NOMO-1 treated with DMSO at 0.1 percent for 48 hours (cell line): ENCODE data around the gene LRRC3B.
A peak's percentile ranks its signal among the peaks of the same experiment; 100 is the strongest.

Experiments used
- DNase-seq: peaks from one replicate; lab custom pipeline; 2025; ENCODE audit not compliant: unreplicated experiment; lab: John Stamatoyannopoulos, UW

LRRC3B gene

GRCh38 chr3:26704736-26705135 is 82.2 kb downstream of the LRRC3B start:
- DNase-seq, result no peak

- no peak for DNase-seq
Observed at GRCh38 chr3:26708501-26708900, 85.9 kb downstream of the LRRC3B start.

- peak; percentile 39 for DNase-seq
Observed at GRCh38 chr3:26712211-26713026, 89.8 kb downstream of the LRRC3B start.

GRCh38 chr3:26713091-26713490 is 90.5 kb downstream of the LRRC3B start:
- no peak for DNase-seq

GRCh38 chr3:26714485-26714884 is 91.9 kb downstream of the LRRC3B start:
- DNase-seq, result no peak

GRCh38 chr3:26715431-26715830 is 92.9 kb downstream of the LRRC3B start:
- DNase-seq, result no peak

- DNase-seq, result no peak
Observed at GRCh38 chr3:26718315-26718714, 95.7 kb downstream of the LRRC3B start.

GRCh38 chr3:26719134-26719533 is 96.6 kb downstream of the LRRC3B start:
- no peak for DNase-seq

GRCh38 chr3:26721047-26721446 is 98.5 kb downstream of the LRRC3B start:
- no peak for DNase-seq

GRCh38 chr3:26731843-26732242 is 109.3 kb downstream of the LRRC3B start:
- no peak for DNase-seq

GRCh38 chr3:26750263-26750662 is 127.7 kb downstream of the LRRC3B start:
- no peak for DNase-seq

- no peak for DNase-seq
Observed at GRCh38 chr3:26752466-26752865, 129.9 kb downstream of the LRRC3B start.

GRCh38 chr3:26753095-26753494 is 130.5 kb downstream of the LRRC3B start:
- no peak for DNase-seq

- no peak for DNase-seq
Observed at GRCh38 chr3:26757978-26758377, 135.4 kb downstream of the LRRC3B start.
